AG04449 (cell line): ENCODE results near the gene HCRT.
A peak's percentile ranks its signal among the peaks of the same experiment; 100 is the strongest.
"Not testable (repeated sequence)": the region's sequence is repeated elsewhere in the genome, so short reads cannot be mapped to it uniquely, and the experiment has no call there.

Source experiments
- CTCF ChIA-PET: fragments of 350-600 bp; formaldehyde crosslinking; extraction: SDS; loops from one replicate; lab custom pipeline; 2021; ENCODE audit warnings: antibody characterized with exemption; lab: Yijun Ruan, JAX
- POLR2A ChIA-PET: fragments of 400-600, 350-600 bp; formaldehyde crosslinking; extraction: SDS; loops from one replicate; lab custom pipeline; 2020; ENCODE audit warnings: antibody characterized with exemption, inconsistent platforms; lab: Yijun Ruan, JAX
- DNase-seq: peaks from one replicate; pipeline ENCODE4 v3.0.0-alpha.2; 2010; ENCODE audit warnings: low read depth, low spot score
- H3K4me3 ChIP-seq: 2 replicates; pipeline ENCODE4 v1.5.1; 2011; ENCODE audit warnings: low read depth, mild to moderate bottlenecking, control low read depth, low read length
- CTCF ChIP-seq: IDR thresholded peaks from one replicate; pipeline ENCODE4 v1.5.1; 2011; ENCODE audit warnings: mild to moderate bottlenecking, moderate library complexity, low read length, control low read depth, inconsistent platforms; ENCODE audit not compliant: insufficient read depth; ENCODE audit errors: missing control alignments

Gene HCRT

GRCh38 chr17:42225646-42226045, 40.4 kb upstream of the HCRT start:
- H3K4me3 ChIP-seq = no peak overlapping the region
- DNase-seq = no peak
- POLR2A ChIA-PET = no interaction called here
- no peak for TF ChIP-seq CTCF
- CTCF ChIA-PET = interaction anchor here (2.2 kb wide), 1 partner anchor 25 kb away, joined by 6 read pairs; no protein-coding TSS in a partner anchor

DNA sequence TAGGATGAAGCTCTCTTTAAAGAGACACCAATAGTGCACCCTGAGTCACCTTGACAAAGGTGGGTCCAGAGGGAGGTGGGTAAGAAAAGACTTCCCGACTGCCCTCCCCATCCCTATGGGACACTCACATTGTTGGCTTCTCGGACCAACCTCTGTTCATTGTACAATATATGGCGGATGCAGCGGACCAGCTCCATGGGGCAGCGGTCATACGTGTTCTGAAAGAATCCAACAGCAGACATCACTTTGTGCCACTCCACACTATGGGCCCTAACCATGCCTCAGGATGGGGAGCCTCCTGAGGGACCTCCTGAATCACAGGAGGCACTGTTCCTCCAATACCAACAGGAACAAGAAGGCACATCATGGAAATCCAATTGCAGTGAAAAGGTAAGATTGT, 39.4 kb upstream of the HCRT start:
- no peak for DNase-seq
- H3K4me3 ChIP-seq = no peak overlapping the region
- TF ChIP-seq CTCF = no peak
- POLR2A ChIA-PET = no interaction called here
- CTCF ChIA-PET = interaction anchor here (0.8 to 3.8 kb wide), 6 partner anchors 12 to 303 kb away, joined by 3 to 53 read pairs (median 10); no protein-coding TSS in a partner anchor

DNA sequence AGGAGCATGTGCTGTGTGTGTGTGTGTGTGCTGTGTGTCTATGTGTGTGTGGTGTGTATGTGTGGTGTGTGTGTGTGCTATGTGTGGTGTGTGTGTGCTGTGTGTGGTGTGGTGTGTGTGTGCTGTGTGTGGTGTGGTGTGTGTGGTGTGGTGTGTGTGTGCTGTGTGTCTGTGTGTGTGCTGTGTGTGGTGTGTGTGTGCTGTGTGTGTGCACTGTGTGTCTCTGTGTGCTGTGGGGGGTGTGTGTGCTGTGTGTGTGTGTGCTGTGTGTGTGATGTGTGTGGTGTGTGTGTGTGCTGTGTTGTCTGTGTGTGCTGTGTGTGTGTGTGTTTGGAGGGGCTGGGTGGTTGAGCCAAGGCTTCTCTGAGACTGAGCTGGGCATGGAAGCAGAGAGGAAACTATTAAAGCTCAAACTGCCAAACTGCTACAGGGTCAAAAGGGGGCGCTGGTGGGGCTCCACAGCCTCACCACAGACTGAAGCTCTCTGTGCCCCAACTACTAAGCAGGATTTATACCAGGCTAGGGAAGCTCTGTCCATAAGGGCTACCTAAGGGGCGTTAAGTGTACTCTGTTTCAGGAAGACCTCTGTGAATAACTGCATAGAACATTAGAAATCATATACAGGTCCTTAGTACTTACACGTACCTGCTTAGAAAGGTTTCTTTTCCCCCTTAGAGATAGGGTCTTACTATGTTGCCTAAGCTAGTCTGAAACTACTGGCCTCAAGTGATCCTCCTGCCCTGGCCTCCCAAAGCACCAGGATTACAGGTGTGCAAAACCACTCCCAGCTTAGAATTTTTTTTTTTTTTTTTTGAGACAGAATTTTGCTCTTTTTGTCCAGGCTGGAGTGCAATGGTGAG, 36.9 kb upstream of the HCRT start:
- DNase-seq = no peak
- peak; percentile 71 for TF ChIP-seq CTCF
- H3K4me3 ChIP-seq = no peak overlapping the region
- ChIA-PET CTCF (interaction anchor here (0.6 to 3.8 kb wide), 43 partner anchors 9 to 310 kb away, joined by 3 to 53 read pairs (median 4); partner anchors contain the start of genes GHDC, HCRT and KCNH4), POLR2A (no interaction called here)

DNA sequence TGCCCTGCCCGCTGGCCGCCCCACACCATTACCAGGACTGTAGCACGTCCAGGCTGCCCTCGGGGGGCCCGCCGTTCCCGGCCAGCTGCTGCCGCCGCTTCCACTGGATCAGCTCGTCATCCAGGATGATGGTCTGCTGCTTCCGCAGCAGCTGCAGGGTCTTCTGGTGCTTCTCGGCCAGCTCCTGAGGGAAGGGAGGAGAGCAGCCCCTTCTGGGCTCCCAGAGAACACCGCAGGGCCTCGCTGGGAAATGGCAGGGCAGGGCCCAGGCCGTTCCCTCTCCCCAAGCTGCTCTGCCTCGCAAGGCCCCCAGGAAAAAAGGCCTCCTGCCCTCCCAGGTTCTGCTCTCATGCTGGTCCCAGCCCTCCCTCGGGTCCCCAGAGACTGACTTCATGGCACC, 34.0 kb upstream of the HCRT start:
- CTCF ChIA-PET, POLR2A ChIA-PET: not testable (repeated sequence)

DNA sequence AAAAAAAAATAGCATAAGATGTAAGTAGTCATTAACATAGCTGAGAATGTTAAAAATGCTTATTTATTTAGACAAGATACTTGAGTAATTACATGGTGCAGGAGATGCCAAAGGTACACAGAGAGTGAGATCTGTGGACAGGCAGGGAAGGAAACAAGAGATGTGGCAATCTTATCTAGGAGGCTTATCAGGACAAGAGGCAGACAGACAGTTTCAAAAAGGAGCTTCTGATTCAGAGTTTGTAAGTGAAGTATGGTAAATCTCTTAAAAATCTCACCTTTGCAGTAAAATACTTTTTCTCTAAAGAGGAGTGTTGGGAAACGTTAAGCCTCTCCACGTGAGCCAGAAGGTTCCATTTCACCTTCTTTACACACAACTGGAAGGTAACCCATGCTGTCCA, 28.9 kb upstream of the HCRT start:
- no peak overlapping the region for H3K4me3 ChIP-seq
- TF ChIP-seq CTCF = no peak
- DNase-seq = no peak
- CTCF ChIA-PET = interaction anchor here (1.2 to 7.4 kb wide), 3 partner anchors 9 to 303 kb away, joined by 3 to 53 read pairs (median 5); no protein-coding TSS in a partner anchor
- POLR2A ChIA-PET = no interaction called here

More for the DNA sequence above, 34.0 kb upstream of the HCRT start:
- not testable (repeated sequence) for DNase-seq, H3K4me3 ChIP-seq

DNA sequence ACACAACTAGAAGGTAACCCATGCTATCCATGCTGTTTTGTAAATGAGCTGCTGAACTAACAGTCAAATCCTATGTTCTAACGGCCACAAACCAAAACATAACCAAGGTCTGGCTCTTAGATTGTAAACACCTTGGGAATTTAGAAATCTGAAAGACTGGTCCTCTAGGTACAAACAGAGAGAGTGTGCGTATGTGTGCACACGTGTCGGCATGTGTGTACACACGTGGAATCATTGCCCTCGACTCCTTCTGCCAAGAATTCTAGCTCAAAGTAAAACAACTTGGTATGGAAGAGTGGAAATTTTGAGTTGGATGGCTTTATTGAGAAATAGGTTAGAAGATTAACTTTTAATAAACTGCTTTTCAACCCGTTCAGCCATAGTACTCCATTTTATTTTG, 27.1 kb upstream of the HCRT start:
- H3K4me3 ChIP-seq = no peak overlapping the region
- CTCF ChIA-PET = interaction anchor here (7.4 kb wide), 1 partner anchor 11 kb away, joined by 53 read pairs; no protein-coding TSS in a partner anchor
- TF ChIP-seq CTCF = no peak
- DNase-seq = no peak
- POLR2A ChIA-PET = no interaction called here

GRCh38 chr17:42211921-42212341, 26.7 kb upstream of the HCRT start:
- CTCF ChIA-PET = interaction anchor here (0.8 to 7.4 kb wide), 2 partner anchors 11 to 25 kb away, joined by 3 to 53 read pairs; no protein-coding TSS in a partner anchor
- DNase-seq, H3K4me3 ChIP-seq, POLR2A ChIA-PET: not testable (repeated sequence)
